Neural crest cell (in vitro differentiated cells): ENCODE measurements around the gene SMOC2. TPM values are rescaled to one million over a fixed set of nuclear protein-coding genes. Genes with fewer than 3 reads are reported as not detected.

Source experiments
- DNase-seq: peaks from one replicate; pipeline ENCODE4 v3.0.0; 2021; ENCODE audit warnings: low read depth, mixed read lengths, low spot score
- H3K27ac Mint-ChIP-seq: one replicate; pipeline ENCODE4 v1.8.0; 2021; ENCODE audit warnings: mild to moderate bottlenecking, mixed read lengths; ENCODE audit not compliant: unreplicated experiment
- H3K27me3 Mint-ChIP-seq: 2 replicates; pipeline ENCODE4 v1.8.0; 2021; ENCODE audit warnings: low read depth, mild to moderate bottlenecking, mixed read lengths
- H3K36me3 Mint-ChIP-seq: 2 replicates; pipeline ENCODE4 v1.8.0; 2021; ENCODE audit warnings: low read depth, mild to moderate bottlenecking, mixed read lengths
- H3K4me1 Mint-ChIP-seq: 2 replicates; pipeline ENCODE4 v1.8.0; 2021; ENCODE audit warnings: mixed read lengths
- H3K4me3 Mint-ChIP-seq: one replicate; pipeline ENCODE4 v1.8.0; 2021; ENCODE audit warnings: mild to moderate bottlenecking, mixed read lengths
- H3K9me3 Mint-ChIP-seq: 2 replicates; pipeline ENCODE4 v1.8.0; 2021; ENCODE audit warnings: mixed read lengths
- total RNA-seq: library from RNA; stranded (reverse); gene quantifications from 2 replicates; pipeline ENCODE4 v1.2.1, GENCODE V29; 2021
- TF ChIP-seq, protein P1 (sequence below): fragments of 200-600 bp; sonication (generic); conservative IDR thresholded peaks from 2 replicates; pipeline ENCODE4 v1.5.0; 2021; ENCODE audit warnings: antibody characterized with exemption, mild to moderate bottlenecking

The SMOC2 gene
- total RNA-seq, 1 donor from 2014 or later = 0.23 TPM

GRCh38 chr6:168597471-168597875 lies 156.5 kb downstream of the SMOC2 start:
- H3K4me1 Mint-ChIP-seq = peaks cover 12% of the 10 kb centered on the region
- H3K27ac Mint-ChIP-seq = no peak overlapping the region
- TF ChIP-seq, protein P1, sequence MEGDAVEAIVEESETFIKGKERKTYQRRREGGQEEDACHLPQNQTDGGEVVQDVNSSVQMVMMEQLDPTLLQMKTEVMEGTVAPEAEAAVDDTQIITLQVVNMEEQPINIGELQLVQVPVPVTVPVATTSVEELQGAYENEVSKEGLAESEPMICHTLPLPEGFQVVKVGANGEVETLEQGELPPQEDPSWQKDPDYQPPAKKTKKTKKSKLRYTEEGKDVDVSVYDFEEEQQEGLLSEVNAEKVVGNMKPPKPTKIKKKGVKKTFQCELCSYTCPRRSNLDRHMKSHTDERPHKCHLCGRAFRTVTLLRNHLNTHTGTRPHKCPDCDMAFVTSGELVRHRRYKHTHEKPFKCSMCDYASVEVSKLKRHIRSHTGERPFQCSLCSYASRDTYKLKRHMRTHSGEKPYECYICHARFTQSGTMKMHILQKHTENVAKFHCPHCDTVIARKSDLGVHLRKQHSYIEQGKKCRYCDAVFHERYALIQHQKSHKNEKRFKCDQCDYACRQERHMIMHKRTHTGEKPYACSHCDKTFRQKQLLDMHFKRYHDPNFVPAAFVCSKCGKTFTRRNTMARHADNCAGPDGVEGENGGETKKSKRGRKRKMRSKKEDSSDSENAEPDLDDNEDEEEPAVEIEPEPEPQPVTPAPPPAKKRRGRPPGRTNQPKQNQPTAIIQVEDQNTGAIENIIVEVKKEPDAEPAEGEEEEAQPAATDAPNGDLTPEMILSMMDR = no peak
- no peak overlapping the region for H3K4me3 Mint-ChIP-seq
- H3K27me3 Mint-ChIP-seq = peaks cover 16% of the 10 kb centered on the region
- no peak for DNase-seq
- H3K36me3 Mint-ChIP-seq = no peaks in the 10 kb centered on the region
- H3K9me3 Mint-ChIP-seq = no peaks in the 10 kb centered on the region

DNA sequence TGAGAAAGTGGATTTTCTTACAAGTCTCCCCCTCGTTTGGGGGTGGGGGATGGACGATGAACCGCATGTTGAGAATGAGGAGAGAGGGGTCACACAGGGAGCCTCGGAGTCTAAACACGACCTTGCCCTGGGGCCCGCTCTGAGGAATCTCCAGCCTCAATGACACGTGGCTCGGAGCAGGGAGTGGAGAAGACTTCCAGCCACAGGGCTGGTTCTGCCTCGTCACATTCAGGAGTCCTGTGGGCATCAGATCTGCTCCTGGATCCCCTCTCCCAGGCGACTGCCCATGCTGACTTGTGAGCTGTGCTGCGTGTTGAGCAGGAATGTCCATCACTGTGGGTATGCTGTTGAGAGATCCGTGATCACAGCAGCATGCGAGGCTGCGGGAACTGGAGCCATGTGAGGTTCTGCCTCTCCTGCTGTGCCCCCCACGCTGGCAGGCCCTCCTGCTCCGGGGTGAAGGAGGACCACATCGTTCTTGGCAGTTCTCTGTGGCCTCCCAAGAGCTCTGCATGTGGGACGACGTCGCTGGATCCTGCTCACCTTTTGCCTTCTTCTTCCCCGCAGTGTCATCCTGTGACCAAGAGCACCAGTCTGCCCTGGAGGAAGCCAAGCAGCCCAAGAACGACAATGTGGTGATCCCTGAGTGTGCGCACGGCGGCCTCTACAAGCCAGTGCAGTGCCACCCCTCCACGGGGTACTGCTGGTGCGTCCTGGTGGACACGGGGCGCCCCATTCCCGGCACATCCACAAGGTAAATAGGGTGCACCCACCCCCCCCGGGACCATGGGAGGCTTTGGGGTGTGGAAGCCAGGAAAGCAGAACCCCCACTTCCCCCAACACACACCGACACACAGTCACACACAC lies 157.5 kb downstream of the SMOC2 start:
- Mint-ChIP-seq H3K9me3 (no peaks in the 10 kb centered on the region), H3K4me1 (peaks cover 14% of the 10 kb centered on the region), H3K36me3 (no peaks in the 10 kb centered on the region), H3K27me3 (peaks cover 16% of the 10 kb centered on the region), H3K4me3 (no peak overlapping the region), H3K27ac (no peak overlapping the region)
- no peak for DNase-seq
- TF ChIP-seq, protein P1 = no peak

DNA sequence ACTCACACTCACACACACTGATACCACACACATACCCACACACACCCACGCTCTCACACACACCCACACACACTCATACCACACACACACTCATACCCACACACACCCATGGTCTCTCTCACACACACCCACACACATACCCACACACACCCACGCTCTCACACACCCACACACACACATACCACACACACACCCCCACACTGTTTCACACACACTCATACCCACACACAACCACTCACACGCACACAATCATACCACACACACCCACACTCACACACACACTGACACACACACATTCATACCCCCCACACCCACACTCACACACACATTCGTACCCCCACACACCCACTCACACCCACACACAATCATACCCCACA lies 158.1 kb downstream of the SMOC2 start:
- TF ChIP-seq, protein P1 = no peak
- peaks cover 16% of the 10 kb centered on the region for H3K27me3 Mint-ChIP-seq
- H3K9me3 Mint-ChIP-seq = no peaks in the 10 kb centered on the region
- DNase-seq = no peak
- no peaks in the 10 kb centered on the region for H3K36me3 Mint-ChIP-seq
- H3K4me3 Mint-ChIP-seq = no peak overlapping the region
- peaks cover 14% of the 10 kb centered on the region for H3K4me1 Mint-ChIP-seq
- no peak overlapping the region for H3K27ac Mint-ChIP-seq

DNA sequence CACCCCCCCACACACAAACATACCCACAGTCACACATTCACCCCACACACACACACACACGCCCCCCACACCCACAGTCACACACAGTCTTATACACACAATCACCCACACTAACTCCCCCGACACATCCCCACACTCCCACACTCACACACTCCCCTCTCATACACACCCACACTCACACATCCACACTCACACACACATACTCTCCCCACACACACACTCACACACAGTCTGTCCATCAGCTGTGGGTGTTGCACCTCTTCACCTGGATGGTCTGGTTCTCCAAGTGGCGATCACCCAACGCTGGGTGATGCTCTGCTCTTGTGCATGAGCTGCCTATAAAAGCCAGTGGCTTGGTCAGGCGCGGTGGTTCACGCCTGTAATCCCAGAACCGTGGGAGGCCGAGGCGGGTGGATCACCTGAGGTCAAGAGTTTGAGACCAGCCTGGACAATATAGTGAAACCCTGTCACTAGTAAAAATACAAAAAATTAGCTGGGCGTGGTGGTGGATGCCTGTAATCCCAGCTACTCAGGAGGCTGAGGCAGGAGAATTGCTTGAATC lies 158.9 kb downstream of the SMOC2 start:
- TF ChIP-seq, protein P1 = no peak
- DNase-seq = no peak
- Mint-ChIP-seq H3K4me3 (no peak overlapping the region), H3K27ac (peak overlapping the region; percentile 67), H3K4me1 (peaks cover 14% of the 10 kb centered on the region), H3K27me3 (peaks cover 16% of the 10 kb centered on the region), H3K9me3 (no peaks in the 10 kb centered on the region), H3K36me3 (no peaks in the 10 kb centered on the region)

DNA sequence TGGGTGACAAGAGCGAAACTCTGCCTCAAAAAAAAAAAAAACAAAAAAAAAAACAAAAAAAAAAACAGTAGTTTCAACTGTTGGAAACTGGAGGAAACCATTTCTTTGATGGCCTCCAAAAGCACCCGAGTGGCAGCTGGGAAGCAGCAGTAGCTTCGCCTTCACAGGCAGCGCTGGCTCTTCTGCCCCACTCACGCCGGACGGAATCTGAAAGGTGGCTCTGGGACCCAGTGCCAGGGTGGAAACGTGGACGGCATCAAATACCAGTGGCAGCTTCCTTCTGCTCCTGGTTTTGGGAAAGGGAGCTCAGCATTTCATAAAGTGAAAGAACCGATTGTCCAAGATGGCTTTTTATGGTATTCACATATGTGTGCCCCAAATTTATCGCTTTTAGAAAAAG lies 159.4 kb downstream of the SMOC2 start:
- TF ChIP-seq, protein P1 = no peak
- Mint-ChIP-seq H3K27ac (no peak overlapping the region), H3K27me3 (peaks cover 16% of the 10 kb centered on the region), H3K4me3 (no peak overlapping the region), H3K9me3 (no peaks in the 10 kb centered on the region), H3K36me3 (no peaks in the 10 kb centered on the region), H3K4me1 (peaks cover 14% of the 10 kb centered on the region)
- DNase-seq = no peak
